ENCODE results near the gene PPIL6.

PPIL6 gene

GRCh38 chr6:109440331-109441068, at the start of gene PPIL6, which contains the start of gene SMPD2:
TSS of gene PPIL6 (minus strand) at chr6:109440628. CDS start at chr6:109440590, 38 bp downstream.
TSS of gene SMPD2 (plus strand) at chr6:109440724. CDS start at chr6:109441122, 398 bp downstream.
- DNase-seq (ENCODE audit: low read depth), result peak; percentile 45

GRCh38 chr6:109488001-109488400, 47.6 kb upstream of the PPIL6 start:
- DNase-seq (ENCODE audit: low read depth), result no peak

GRCh38 chr6:109486068-109486467, 45.6 kb upstream of the PPIL6 start:
- no peak for DNase-seq (ENCODE audit: low read depth)

- no peak for DNase-seq (ENCODE audit: low read depth)
Observed at GRCh38 chr6:109485266-109485935, 45.0 kb upstream of the PPIL6 start.

GRCh38 chr6:109484122-109484521, 43.7 kb upstream of the PPIL6 start:
- no peak for DNase-seq (ENCODE audit: low read depth)

- no peak for DNase-seq (ENCODE audit: low read depth)
Observed at GRCh38 chr6:109483735-109484057, 43.3 kb upstream of the PPIL6 start.

- peak; percentile 37 for DNase-seq (ENCODE audit: low read depth)
Observed at GRCh38 chr6:109482905-109483734, 42.7 kb upstream of the PPIL6 start, which contains the start of gene ZBTB24. TSS of gene ZBTB24 (minus strand) at chr6:109483219. CDS start at chr6:109482026, 1,193 bp downstream.

GRCh38 chr6:109480993-109481480, 40.6 kb upstream of the PPIL6 start:
- DNase-seq (ENCODE audit: low read depth), result no peak

GRCh38 chr6:109478841-109479624, 38.6 kb upstream of the PPIL6 start:
- DNase-seq (ENCODE audit: low read depth), result no peak

- DNase-seq (ENCODE audit: low read depth), result peak; percentile 65
Observed at GRCh38 chr6:109478222-109478805, 37.9 kb upstream of the PPIL6 start.

GRCh38 chr6:109477725-109478124, 37.3 kb upstream of the PPIL6 start:
- DNase-seq (ENCODE audit: low read depth), result no peak

- DNase-seq (ENCODE audit: low read depth), result no peak
Observed at GRCh38 chr6:109477184-109477583, 36.8 kb upstream of the PPIL6 start.

GRCh38 chr6:109475625-109476024, 35.2 kb upstream of the PPIL6 start:
- no peak for DNase-seq (ENCODE audit: low read depth)

GRCh38 chr6:109474995-109475394, 34.6 kb upstream of the PPIL6 start:
- DNase-seq (ENCODE audit: low read depth), result no peak

GRCh38 chr6:109473120-109473519, 32.7 kb upstream of the PPIL6 start:
- no peak for DNase-seq (ENCODE audit: low read depth)

- DNase-seq (ENCODE audit: low read depth), result no peak
Observed at GRCh38 chr6:109472132-109472995, 31.9 kb upstream of the PPIL6 start.

- DNase-seq (ENCODE audit: low read depth), result no peak
Observed at GRCh38 chr6:109471105-109471810, 30.8 kb upstream of the PPIL6 start.

GRCh38 chr6:109469591-109470189, 29.3 kb upstream of the PPIL6 start:
- no peak for DNase-seq (ENCODE audit: low read depth)

- DNase-seq (ENCODE audit: low read depth), result no peak
Observed at GRCh38 chr6:109467696-109468095, 27.3 kb upstream of the PPIL6 start.

Data from GM04503 (cell line).